Body of pancreas (tissue), 4 donors: ENCODE measurements around the gene YBX3.

Experiments used
- POLR2A ChIP-seq, 3 donors: fragments of 450-650 bp; IDR thresholded peaks; one replicate each; pipeline ENCODE4 v1.6.1; 2016; ENCODE audit warnings: antibody characterized with exemption in 3 of 3, mild to moderate bottlenecking in 2 of 3
- TF ChIP-seq, protein P1 (sequence below), 7 experiments: fragments of 450-650 bp in 4 of 7; fragments of 200-600 bp in 3 of 7; sonication (generic) in 3 of 7; IDR thresholded peaks; one replicate each; pipeline ENCODE4 v1.5.1; 2016 to 2019; ENCODE audit warnings: antibody characterized with exemption in 7 of 7

- TF ChIP-seq, protein P1, sequence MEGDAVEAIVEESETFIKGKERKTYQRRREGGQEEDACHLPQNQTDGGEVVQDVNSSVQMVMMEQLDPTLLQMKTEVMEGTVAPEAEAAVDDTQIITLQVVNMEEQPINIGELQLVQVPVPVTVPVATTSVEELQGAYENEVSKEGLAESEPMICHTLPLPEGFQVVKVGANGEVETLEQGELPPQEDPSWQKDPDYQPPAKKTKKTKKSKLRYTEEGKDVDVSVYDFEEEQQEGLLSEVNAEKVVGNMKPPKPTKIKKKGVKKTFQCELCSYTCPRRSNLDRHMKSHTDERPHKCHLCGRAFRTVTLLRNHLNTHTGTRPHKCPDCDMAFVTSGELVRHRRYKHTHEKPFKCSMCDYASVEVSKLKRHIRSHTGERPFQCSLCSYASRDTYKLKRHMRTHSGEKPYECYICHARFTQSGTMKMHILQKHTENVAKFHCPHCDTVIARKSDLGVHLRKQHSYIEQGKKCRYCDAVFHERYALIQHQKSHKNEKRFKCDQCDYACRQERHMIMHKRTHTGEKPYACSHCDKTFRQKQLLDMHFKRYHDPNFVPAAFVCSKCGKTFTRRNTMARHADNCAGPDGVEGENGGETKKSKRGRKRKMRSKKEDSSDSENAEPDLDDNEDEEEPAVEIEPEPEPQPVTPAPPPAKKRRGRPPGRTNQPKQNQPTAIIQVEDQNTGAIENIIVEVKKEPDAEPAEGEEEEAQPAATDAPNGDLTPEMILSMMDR (IDR thresholded peaks at IDR 0.05), result no peak
- TF ChIP-seq POLR2A (IDR thresholded peaks at IDR 0.05), result no peak
These were observed 17.5 kb downstream of the YBX3 start for GRCh38 chr12:10705655-10706054.
